ENCODE results near the gene ANKHD1.

The ANKHD1 gene

DNA sequence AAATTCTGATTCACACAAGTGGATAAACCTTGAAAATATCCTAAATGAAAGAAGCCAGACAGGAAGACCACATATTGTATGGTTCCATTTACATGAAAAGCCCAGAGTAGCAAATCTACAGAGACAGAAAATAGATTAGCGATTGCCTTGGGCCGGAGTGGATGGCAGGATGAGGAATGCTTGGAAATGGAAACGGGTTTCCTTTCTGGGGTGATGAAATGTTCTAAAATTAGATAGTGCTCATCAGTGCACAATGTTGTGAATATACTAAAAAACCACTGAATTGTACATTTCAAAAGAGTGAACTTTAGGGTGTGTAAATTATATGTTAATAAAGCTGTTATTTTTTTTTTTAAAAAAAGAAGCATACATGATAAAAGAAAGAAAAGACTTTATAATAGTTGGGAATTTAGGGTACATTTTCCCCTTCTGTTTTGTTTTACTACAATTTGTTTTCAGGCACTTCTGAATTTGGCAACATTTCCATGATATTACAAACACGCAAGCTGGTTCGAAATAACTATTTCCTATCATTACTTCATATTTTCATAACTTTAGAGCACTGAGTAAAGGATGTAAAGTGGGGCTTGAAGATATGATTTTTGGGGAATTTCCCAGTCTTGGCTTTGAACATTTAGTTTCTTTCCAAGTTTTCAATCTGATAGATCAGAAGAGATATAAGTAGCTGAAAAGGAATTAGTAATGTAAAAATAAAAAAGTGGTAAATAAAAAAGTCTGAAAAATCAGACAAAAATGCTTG lies 186.9 kb downstream of the ANKHD1 start:
- in situ Hi-C loops (cut with HindIII; ENCODE audit: low sequenced_read_pairs), result no loop called here
